ENCODE data around the gene GRAMD4. TPM values are rescaled to one million over a fixed set of nuclear protein-coding genes. Genes with fewer than 3 reads are reported as not detected.

GRAMD4 gene
- polyA plus RNA-seq, 3 donors = 18.9 to 21.5 (median 21.4) TPM

DNA sequence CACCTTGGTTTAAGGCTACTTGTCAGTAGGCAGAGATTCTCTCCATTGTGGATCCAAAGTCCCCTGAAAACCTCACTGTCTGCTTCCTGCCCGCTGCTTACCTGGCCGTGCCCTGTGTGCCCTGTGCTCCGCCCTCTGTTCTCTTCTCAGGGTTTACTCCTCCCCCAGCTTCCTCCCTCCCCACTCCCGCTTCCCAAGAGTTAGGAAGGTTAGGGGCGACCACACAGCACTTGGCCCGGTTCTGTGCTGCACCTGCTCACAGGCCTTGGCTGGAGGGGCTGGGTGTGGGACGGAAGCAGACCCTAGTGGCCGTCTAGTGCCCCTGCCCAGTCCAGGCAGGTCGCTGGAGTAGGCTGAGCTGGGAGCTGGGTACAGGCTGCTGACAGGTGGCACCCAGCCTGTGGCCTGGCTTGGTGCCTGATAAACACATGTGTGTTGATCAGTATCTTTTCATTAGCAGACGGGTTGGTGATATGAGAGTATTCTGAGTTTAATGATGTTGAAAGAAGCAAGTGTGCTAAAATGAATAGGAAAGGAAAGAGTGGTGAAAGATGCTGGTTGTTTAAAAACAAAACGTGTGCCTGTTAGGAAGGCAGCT, 40.5 kb downstream of the GRAMD4 start:
- no peak for DNase-seq (ENCODE audit: extremely low read depth in 1 of 11, low read depth in 9 of 11, low spot score in 4 of 11)

DNA sequence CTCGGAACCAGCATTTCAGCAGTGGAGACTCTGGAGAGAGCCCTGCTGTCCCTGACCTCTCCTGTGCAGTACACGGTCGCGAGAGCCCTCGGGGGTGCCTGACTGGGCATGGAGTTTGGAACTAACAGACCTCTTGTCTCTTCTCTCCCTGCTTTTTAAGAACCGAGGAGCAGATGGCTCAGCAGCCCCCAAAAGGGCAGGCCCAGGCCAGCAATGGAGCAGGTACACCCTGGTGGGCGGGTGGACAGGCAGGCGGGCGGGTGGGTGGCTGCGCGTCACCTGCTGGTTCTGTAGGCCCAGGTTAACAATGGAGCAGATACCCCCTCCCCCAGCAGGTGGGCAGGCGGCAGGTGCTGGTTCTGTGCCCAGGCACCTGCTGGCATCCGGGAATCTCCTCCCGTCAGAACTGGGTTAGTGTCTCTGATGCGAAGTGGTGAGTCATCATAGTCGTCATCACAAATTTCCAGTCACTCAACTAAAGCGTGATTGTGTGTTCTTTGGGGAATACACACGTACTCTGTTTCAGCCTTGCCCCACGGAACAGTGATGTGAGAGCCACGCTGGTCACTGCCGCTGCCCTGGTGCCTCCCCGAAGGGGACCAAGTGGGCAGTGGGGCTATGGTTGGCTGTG, 41.1 kb downstream of the GRAMD4 start:
- no peak for DNase-seq (ENCODE audit: extremely low read depth in 1 of 11, low read depth in 9 of 11, low spot score in 4 of 11)

DNA sequence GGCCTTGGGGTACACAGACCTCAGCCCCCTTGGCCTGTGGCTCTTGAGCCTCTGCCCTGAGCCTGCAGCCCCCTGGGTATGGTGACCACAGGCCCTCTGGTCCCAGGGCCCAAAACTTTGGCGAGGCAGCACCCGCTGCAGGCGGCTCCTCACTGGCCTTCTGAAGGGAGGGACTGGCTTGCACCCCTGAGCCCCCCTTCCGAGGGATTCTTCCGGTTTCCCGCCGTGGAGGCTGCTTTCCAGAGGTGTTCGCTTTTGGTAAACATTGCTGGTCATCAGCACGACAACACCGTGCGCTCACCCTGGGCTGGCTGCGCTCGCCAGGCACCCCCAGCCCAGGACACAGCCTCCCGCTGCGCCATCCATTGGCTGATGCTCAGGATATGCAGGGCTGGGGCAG, 42.0 kb downstream of the GRAMD4 start:
- no peak for DNase-seq (ENCODE audit: extremely low read depth in 1 of 11, low read depth in 9 of 11, low spot score in 4 of 11)

DNA sequence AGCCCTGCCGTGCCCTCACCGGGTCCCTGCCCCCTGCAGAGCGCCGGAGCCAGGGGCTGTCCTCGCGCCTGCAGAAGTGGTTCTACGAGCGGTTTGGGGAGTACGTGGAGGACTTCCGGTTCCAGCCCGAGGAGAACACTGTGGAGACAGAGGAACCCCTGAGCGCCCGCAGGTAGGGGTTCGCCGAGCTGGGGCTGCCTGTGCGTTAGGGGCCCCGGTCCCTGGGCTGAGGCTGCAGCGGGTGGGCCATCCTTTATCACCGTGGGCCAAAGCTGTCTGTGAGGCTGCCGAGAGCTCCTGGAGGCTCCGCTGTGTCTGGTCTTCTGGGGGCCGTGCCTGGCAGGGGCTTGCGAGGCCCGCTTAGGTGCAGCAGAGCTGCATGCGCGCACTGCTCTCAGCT, 42.8 kb downstream of the GRAMD4 start:
- DNase-seq (ENCODE audit: extremely low read depth in 1 of 11, low read depth in 9 of 11, low spot score in 4 of 11) = no peak

DNA sequence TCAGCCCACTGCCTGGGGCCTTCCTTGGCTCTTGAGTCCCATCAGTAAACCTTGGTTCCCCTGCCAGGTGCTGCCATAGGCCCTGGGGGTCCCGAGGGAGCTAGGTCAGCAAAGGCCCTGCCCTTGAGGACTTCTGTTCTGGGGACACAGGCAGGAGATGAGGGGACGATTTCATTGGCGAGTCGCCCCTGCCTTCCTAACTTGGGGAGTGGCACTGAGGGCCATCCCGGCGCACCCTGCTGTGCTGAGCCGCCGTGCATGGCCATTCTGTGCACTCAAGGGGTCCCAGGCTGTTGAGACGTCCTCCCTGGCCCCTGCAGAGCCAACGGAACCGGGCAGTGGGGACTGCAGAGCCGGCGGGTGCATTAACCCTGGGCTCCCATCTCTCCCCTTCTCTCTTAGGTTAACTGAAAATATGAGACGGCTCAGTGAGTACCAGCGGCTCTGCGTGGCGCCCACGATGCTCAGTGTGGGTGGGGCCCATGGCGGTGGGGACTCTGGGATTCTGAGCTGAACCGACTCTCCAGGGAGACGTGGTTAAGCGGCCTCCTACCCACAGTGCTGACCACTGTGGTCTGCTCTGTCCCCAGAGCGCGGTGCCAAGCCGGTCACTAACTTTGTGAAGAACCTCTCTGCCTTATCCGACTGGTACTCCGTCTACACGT, 43.4 kb downstream of the GRAMD4 start:
- DNase-seq (ENCODE audit: extremely low read depth in 1 of 11, low read depth in 9 of 11, low spot score in 4 of 11) = no peak

DNA sequence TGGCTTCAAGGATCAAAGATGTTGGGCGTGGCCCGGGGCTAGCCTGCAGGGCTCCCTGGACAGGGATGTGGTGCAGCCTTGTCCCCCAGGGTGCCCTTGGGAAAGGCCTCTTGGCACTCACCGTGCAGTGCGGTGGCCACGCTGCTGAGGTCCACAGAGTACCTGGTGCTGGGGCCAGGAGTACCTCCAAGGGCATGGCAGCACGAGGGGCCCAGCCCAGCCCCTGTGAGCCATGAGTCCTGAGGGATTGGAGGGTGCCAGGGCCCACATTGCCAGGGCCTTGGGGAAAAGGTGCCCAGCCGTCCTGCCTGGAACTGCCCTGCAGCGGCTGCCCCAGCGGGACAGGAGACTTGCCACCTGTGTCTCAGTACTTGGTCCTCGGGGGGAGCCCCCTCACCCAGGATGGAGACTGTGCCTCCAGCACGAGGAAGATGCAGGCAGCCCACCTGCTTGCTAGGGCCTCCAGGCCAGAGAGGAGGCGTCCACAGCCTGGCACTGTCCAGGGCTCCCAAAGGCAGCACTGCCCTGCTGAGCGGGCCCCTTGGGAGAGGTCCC, 44.2 kb downstream of the GRAMD4 start:
- no peak for DNase-seq (ENCODE audit: extremely low read depth in 1 of 11, low read depth in 9 of 11, low spot score in 4 of 11)

DNA sequence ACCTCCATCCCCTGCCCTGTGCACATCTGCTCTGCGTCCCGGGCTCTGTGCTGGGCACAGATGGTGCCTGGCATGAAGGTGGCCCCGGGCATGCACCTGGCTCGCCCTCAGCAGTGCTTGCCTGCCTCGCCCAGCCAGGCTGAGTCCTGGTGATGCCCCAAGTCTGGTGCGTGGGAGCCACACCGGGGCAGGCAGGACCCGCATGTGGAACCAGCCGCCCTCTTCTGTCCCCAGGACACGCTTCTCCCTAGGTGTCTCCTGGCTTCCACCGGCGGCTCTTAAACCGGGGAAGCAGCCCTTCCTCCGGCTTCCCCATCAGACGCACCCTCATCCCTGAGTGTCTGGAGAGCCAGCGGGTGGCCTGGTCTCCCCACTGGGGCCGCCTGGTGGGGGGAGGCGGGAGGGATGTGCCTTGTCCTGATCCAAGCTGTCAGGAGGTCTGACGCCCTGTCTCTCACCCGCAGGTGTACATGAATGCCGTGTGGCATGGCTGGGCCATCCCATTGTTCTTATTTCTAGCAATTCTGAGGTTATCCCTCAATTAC, 45.0 kb downstream of the GRAMD4 start:
- no peak for DNase-seq (ENCODE audit: extremely low read depth in 1 of 11, low read depth in 9 of 11, low spot score in 4 of 11)

DNA sequence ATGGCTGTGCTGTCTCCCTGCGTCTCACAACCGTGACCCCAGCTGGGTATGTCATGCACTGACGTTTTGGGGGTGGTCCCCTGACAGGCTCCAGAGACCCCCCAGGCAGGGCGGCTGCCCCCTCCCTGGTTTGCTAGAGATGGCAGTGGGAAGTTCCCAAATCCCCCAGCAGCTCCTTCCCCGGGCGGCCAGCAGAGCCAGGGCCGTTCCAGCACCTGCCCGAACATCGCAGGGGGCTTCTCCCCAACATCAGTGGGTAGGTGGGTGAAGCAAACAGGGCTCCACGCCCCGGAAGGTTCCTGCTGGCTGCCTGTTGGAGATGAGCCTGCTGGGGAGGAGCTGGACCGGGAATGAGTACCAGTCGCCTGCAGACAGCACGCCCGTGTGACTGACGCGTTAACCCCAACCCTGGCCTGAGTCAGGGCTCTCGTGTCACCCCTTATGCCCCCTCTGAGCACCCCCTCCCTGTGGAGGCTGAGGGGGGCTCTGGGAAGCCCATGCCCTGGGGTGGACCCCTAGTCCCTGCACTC, 45.6 kb downstream of the GRAMD4 start:
- no peak for DNase-seq (ENCODE audit: extremely low read depth in 1 of 11, low read depth in 9 of 11, low spot score in 4 of 11)

DNA sequence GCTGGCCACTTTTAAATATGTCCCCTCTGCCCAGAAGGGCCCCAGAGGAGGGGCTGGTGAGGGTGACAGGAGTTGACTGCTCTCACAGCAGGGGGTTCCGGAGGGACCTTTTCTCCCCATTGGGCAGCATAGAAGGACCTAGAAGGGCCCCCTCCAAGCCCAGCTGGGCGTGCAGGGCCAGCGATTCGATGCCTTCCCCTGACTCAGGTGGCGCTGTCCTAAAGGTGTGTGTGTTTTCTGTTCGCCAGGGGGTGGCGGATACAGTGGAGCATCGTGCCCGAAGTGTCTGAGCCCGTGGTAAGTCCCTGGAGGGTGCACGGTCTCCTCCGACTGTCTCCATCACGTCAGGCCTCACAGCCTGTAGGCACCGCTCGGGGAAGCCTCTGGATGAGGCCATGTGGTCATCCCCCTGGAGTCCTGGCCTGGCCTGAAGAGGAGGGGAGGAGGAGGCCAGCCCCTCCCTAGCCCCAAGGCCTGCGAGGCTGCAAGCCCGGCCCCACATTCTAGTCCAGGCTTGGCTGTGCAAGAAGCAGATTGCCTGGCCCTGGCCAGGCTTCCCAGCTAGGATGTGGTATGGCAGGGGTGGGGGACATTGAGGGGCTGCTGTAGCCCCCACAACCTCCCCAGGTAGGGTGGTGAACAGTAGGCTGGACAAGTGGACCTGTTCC, 46.5 kb downstream of the GRAMD4 start:
- DNase-seq (ENCODE audit: extremely low read depth in 1 of 11, low read depth in 9 of 11, low spot score in 4 of 11) = no peak

DNA sequence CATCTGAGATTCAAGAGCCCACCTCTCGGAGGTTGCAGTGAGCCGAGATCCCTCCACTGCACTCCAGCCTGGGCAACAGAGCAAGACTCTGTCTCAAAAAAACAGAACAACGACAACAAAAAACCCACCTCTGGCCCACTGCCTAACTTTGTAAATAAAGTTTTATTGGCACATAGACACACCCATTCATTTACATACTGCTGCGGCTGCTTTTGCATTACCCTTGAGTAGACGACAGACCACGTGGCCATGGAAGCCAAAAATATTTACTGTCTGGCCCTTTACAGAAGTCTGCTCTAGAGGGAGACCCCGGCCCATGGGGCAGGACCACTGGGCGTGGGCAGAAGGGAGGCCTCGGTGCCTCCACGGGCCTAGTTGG, 47.0 kb downstream of the GRAMD4 start:
- no peak for DNase-seq (ENCODE audit: extremely low read depth in 1 of 11, low read depth in 9 of 11, low spot score in 4 of 11)

DNA sequence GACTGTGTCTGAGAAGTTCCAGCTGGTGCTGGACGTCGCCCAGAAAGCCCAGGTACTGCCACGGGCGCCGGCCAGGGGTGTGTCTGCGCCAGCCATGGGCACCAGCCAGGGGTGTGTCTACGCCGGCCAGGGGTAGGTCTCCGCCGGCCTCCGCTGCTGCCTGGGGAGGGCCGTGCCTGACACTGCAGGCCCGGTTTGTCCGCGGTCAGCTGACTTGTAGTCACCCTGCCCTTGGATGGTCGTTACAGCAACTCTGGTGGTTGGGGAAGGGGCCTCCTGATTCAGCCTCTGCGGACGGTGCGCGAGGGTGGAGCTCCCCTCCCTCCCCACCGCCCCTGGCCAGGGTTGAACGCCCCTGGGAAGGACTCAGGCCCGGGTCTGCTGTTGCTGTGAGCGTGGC, 47.9 kb downstream of the GRAMD4 start:
- no peak for DNase-seq (ENCODE audit: extremely low read depth in 1 of 11, low read depth in 9 of 11, low spot score in 4 of 11)

DNA sequence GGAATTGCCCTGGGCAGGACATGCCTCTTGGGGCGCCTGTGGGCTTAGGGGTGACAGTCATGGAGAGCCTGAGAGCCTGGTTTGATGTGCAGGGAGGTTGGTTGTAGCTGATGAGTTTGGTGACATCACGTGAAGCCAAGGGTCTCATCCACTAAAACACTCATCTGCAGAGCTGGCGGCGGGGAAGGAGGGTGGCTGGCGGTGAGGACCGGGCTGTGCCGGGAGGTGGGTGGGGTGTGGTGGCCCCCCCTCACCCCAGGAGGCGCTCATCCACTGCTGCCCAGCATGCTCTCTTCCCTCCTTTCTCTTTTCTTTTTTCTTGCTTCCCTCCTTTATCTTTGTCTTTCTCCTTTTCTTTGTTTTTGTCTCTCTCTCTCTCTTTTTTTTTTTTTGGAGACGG, 49.0 kb downstream of the GRAMD4 start:
- no peak for DNase-seq (ENCODE audit: extremely low read depth in 1 of 11, low read depth in 9 of 11, low spot score in 4 of 11)

DNA sequence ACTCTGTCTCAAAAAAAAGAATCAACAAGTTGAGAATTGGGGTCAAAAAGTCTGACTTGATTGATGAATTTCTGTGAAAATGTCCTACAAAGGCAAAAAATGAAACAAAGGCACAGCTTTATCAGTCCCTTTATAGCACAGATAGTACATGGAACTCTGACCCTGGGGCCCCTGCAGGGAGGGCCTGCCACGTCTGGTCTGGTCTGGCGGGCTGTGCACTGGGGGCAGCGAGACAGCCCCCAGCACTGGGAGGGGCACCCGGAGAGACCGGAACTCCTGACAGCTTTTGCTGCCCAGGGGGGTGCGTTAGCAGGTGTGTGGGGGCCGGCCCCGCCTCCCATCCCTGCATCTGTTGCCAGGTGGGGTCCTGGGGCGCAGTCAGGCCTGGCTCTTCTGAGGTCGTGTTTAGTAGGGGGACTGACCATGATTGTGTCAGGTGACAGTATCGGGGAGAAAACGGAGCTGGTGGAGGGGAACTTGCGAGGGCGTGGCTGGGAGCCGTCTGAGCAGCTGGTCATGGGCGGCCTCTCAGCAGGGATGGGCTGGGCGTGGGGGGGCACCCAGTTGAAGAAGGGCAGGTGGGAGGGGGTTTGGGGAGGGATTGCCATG, 51.7 kb downstream of the GRAMD4 start:
- DNase-seq (ENCODE audit: extremely low read depth in 1 of 11, low read depth in 9 of 11, low spot score in 4 of 11) = no peak

DNA sequence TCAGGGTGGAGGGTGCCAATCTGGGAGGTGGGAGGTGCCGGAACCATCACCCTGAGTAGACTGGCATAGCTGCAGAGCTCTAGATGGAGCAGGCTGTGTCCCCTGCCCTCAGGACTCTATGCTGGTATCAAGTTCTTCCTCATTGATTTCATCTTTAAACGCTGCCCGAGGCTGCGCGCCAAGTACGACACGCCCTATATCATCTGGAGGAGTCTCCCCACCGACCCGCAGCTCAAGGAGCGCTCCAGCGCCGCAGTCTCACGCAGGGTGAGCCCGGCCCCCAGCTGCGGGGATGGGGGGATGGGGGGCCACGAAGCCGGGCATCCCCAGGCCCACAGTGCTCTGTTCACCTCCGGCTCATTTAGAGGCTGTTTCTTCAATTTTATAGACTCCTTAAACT, 52.5 kb downstream of the GRAMD4 start:
- DNase-seq (ENCODE audit: extremely low read depth in 1 of 11, low read depth in 9 of 11, low spot score in 4 of 11) = no peak

DNA sequence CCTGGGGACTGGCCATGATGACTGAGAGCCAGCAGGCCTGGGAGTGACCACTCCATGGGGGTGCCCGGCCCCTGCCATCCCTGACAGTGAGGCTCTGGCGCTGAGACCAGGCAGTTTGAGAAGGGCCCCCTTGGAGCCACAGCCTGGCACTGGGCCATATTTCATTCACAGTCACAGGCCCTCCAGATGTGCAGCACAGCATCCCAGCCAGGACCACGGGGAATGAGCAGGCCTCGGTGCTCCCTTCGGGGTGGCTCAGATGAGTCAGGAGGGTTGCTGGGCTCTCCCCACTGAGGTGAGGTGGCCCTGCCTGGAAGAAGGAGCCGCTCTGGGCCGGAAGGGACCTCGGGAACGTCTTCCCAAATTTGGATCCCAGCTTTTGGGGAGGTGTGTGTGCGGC, 53.0 kb downstream of the GRAMD4 start:
- DNase-seq (ENCODE audit: extremely low read depth in 1 of 11, low read depth in 9 of 11, low spot score in 4 of 11) = no peak

DNA sequence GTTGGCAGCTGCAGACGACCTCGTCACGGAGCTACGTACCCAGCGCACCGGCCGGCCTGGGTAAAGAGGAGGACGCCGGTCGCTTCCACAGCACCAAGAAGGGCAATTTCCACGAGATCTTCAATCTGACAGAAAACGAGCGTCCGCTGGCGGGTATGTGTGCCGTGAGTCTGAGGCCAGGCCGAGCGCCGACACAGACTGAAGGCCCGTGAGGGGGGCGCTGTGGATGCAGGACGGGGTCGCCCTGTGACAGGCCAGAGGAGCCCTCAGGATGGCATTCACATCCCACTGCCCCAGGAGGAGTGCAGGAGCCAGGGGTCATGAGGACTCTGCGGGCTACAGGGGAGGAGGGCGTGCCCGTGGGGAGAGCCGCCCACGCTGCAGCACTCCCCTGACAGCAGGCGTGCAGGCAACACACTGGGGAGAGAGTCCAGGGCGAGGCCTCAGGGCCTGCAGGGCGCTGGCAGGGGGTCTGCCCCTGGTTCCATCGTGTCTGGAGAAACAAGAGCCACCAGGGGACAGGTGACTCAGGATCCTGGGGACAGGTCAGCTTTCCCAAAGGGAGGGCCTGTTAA, 53.6 kb downstream of the GRAMD4 start:
- no peak for DNase-seq (ENCODE audit: extremely low read depth in 1 of 11, low read depth in 9 of 11, low spot score in 4 of 11)

DNA sequence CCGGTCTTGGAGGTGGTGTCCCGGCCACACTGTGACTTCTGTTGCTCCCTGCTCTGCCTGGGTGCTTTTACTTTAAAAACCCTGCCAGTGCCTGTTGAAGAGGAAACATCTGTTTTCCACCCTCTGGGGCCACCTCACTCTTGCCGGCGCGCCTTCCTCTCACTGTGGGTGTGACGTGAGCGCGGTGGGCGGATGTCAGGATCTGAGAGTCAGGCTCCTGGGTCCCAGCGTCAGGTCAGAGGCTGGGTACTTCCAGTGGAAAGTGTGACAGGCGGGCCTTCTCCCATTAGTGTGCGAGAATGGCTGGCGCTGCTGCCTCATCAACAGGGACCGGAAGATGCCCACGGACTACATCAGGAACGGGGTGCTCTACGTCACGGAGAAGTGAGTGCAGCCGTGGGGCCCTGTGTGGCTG, 54.2 kb downstream of the GRAMD4 start:
- DNase-seq (ENCODE audit: extremely low read depth in 1 of 11, low read depth in 9 of 11, low spot score in 4 of 11) = no peak

DNA sequence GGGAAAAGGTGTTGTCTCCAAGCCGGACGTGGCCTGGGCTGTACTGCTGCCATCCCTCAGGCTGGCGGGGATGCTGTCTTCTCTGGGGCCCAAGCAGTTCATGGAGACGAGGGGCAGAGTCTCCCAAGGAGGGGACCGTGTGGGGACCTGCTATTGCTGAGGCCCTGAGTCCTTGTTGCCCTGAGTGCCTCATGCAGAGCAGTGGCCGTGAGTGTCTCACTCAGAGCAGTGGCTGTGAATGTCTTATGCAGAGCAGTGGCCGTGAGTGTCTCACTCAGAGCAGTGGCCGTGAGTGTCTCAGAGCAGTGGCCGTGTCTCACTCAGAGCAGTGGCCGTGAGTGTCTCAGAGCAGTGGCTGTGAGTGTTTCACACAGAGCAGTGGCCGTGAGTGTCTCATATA, 54.7 kb downstream of the GRAMD4 start:
- no peak for DNase-seq (ENCODE audit: extremely low read depth in 1 of 11, low read depth in 9 of 11, low spot score in 4 of 11)

DNA sequence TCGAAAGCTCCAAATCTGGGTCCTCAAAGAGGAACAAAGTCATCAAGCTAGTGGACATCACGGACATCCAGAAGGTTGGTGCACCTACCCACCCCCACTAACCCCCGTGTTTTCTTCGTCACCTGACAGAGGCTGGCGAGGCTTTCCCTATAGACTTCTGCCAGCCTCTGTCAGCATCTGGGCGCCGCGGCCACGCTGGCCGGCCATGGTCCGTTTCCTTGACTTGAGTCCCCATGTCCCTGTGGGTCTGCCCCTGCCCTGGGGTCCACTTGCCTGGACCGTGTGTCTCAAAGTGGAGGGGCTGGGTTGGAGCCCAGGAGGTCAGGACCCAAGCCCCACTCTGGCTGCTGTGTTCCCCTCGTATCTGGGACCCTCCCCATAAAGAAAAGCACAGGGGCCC, 55.3 kb downstream of the GRAMD4 start:
- no peak for DNase-seq (ENCODE audit: extremely low read depth in 1 of 11, low read depth in 9 of 11, low spot score in 4 of 11)

All from renal cortex interstitium (tissue), 11 donors.